D721Med (cell line): ENCODE results near the gene ARID1A.
A peak's percentile ranks its signal among the peaks of the same experiment; 100 is the strongest.

Experiments
- DNase-seq: peaks from one replicate; pipeline ENCODE4 v3.0.0; 2011; ENCODE audit warnings: low spot score; ENCODE audit not compliant: insufficient read length
- FAIRE-seq: peaks from 2 replicates; lab custom pipeline; 2011; peaks lifted over from hg19 to GRCh38; lab: Jason Lieb, UNC
- CTCF ChIP-seq: IDR thresholded peaks from 2 replicates; pipeline ENCODE4 v1.5.1; 2012; ENCODE audit warnings: mild to moderate bottlenecking, control low read depth; ENCODE audit not compliant: insufficient read depth; ENCODE audit errors: missing control alignments

The ARID1A gene

GRCh38 chr1:26689504-26689903 lies 6.3 kb upstream of the ARID1A start:
- DNase-seq (no peak), FAIRE-seq (no peak)
- TF ChIP-seq CTCF, result no peak

- no peak for TF ChIP-seq CTCF
- no peak for DNase-seq
- FAIRE-seq, result no peak
Observed at GRCh38 chr1:26690157-26690556, 5.7 kb upstream of the ARID1A start.

- DNase-seq (no peak), FAIRE-seq (no peak)
- TF ChIP-seq CTCF, result no peak
Observed at GRCh38 chr1:26690576-26691031, 5.2 kb upstream of the ARID1A start.

GRCh38 chr1:26692211-26692792 lies 3.5 kb upstream of the ARID1A start:
- FAIRE-seq (no peak), DNase-seq (peak; percentile 26)
- TF ChIP-seq CTCF, result no peak

GRCh38 chr1:26692793-26693490 lies 2.9 kb upstream of the ARID1A start:
- DNase-seq, result peak; percentile 43
- FAIRE-seq, result no peak
- no peak for TF ChIP-seq CTCF

- TF ChIP-seq CTCF, result no peak
- DNase-seq (no peak), FAIRE-seq (no peak)
Observed at GRCh38 chr1:26693599-26694572, 1.9 kb upstream of the ARID1A start.
